ENCODE data around the gene EMILIN1. TPM values are rescaled to one million over a fixed set of nuclear protein-coding genes. Genes with fewer than 3 reads are reported as not detected.

Gene EMILIN1
- total and polyA plus RNA-seq, 2 of the 8 experiments (the other 6 are each of a cell fraction or from before 2014, with no cell fraction given), result 1.9 to 3.0 TPM

- TF ChIP-seq ZNF274 (IDR thresholded peaks at IDR 0.05; ENCODE audit: borderline replicate concordance, extremely low read depth, low read length) (no peak), SP2 (IDR thresholded peaks at IDR 0.05; ENCODE audit: low read length) (no peak), SRF (IDR thresholded peaks at IDR 0.05; ENCODE audit: low read depth, low read length) (no peak), POU5F1 (IDR thresholded peaks at IDR 0.05; ENCODE audit: low read depth, low read length) (0 out of 2 replicates have a peak, but pooled peaks have one; percentile 3), EP300 (IDR thresholded peaks at IDR 0.05; ENCODE audit: borderline replicate concordance in 1 of 2, low read depth in 2 of 2, low read length in 2 of 2) (no peak), BRCA1 (IDR thresholded peaks at IDR 0.05; ENCODE audit: low read depth, low read length) (no peak; the same call in 1 of the 2 replicates), USF2 (IDR thresholded peaks at IDR 0.05; ENCODE audit: low read length) (no peak), GTF2F1 (IDR thresholded peaks at IDR 0.05; ENCODE audit: borderline replicate concordance, low read depth, low read length) (no peak), SIX5 (IDR thresholded peaks at IDR 0.05; ENCODE audit: low read depth, low read length) (no peak), FOSL1 (IDR thresholded peaks at IDR 0.05; ENCODE audit: insufficient read depth, low read depth, low read length) (no peak)
Observed at GRCh38 chr2:27050996-27051901, 27.2 kb upstream of the EMILIN1 start, which contains the start of gene AGBL5 (continued).

Data from H1 (cell line).